A673 (cell line): ENCODE measurements around the gene RASL10B. TPM values are rescaled to one million over a fixed set of nuclear protein-coding genes. Genes with fewer than 3 reads are reported as not detected.

Source experiments
- BruUV-seq: library from RNA; stranded (reverse); fragments of 400-500 nt; replicated peaks from 2 replicates; lab custom pipeline; 2021; lab: Mats Ljungman, UMichigan
- CTCF ChIA-PET: fragments of 300-600 bp; sonication (Branson Sonifier 250); formaldehyde crosslinking; loops from one replicate; lab custom pipeline; 2022; ENCODE audit warnings: antibody characterized with exemption; lab: Charles Lee
- POLR2A ChIA-PET: fragments of 300-600 bp; sonication (Branson Sonifier 250); formaldehyde crosslinking; loops from one replicate; lab custom pipeline; 2022; ENCODE audit warnings: antibody characterized with exemption; ENCODE audit not compliant: low non-redundant PET; lab: Charles Lee
- DNase-seq: peaks from one replicate; pipeline ENCODE4 v3.0.0-alpha.2; 2015; ENCODE audit warnings: low spot score
- H3K27ac ChIP-seq: fragments of 200-600 bp; sonication (generic); 2 replicates; pipeline ENCODE4 v1.5.1; 2016; ENCODE audit warnings: mixed run types, low read depth, mild to moderate bottlenecking, mixed read lengths, antibody characterized with exemption, low read length; ENCODE audit not compliant: poor library complexity, severe bottlenecking
- H3K27me3 ChIP-seq: fragments of 200-600 bp; sonication (generic); replicated peaks from 2 replicates; pipeline ENCODE4 v1.6.1; 2017; ENCODE audit warnings: mixed run types, low read depth, mild to moderate bottlenecking, mixed read lengths, antibody characterized with exemption, low read length; ENCODE audit not compliant: insufficient read depth, poor library complexity
- H3K36me3 ChIP-seq: fragments of 200-600 bp; sonication (generic); 2 replicates; pipeline ENCODE4 v1.6.1; 2016; ENCODE audit warnings: mixed run types, mild to moderate bottlenecking, mixed read lengths, antibody characterized with exemption, low read length; ENCODE audit not compliant: insufficient read depth, poor library complexity, severe bottlenecking
- H3K4me1 ChIP-seq: fragments of 200-600 bp; sonication (generic); 2 replicates; pipeline ENCODE4 v1.6.1; 2017; ENCODE audit warnings: mixed run types, mild to moderate bottlenecking, mixed read lengths, antibody characterized with exemption, low read length; ENCODE audit not compliant: insufficient read depth, poor library complexity, severe bottlenecking
- H3K4me3 ChIP-seq: fragments of 200-600 bp; sonication (generic); 2 replicates; pipeline ENCODE4 v1.5.1; 2016; ENCODE audit warnings: low read depth, mixed run types, mild to moderate bottlenecking, mixed read lengths, low read length; ENCODE audit not compliant: poor library complexity, severe bottlenecking
- H3K9me3 ChIP-seq: fragments of 200-600 bp; sonication (generic); 2 replicates; pipeline ENCODE4 v1.6.1; 2016; ENCODE audit warnings: mixed run types, low read depth, mild to moderate bottlenecking, mixed read lengths, antibody characterized with exemption, low read length; ENCODE audit not compliant: poor library complexity, severe bottlenecking
- CTCF ChIP-seq: fragments of 300-800, 200-600 bp; sonication (generic); conservative IDR thresholded peaks from 2 replicates; pipeline ENCODE4 v1.5.1; 2017; ENCODE audit warnings: low read depth, mild to moderate bottlenecking, antibody characterized with exemption, low read length, moderate library complexity, mixed read lengths
- EZH2 ChIP-seq: fragments of 200-600 bp; sonication (generic); IDR thresholded peaks from 2 replicates; pipeline ENCODE4 v1.6.1; 2017; ENCODE audit warnings: borderline replicate concordance, low read depth, mild to moderate bottlenecking, mixed read lengths, antibody characterized with exemption, low read length; ENCODE audit not compliant: poor library complexity, severe bottlenecking
- intact Hi-C: fragments of 100-400 bp; cut with micrococcal nuclease; formaldehyde crosslinking; loops from one replicate; pipeline ENCODE4 v1.10.0; 2022; ENCODE audit not compliant: unreplicated experiment
- total RNA-seq: library from RNA; stranded (reverse); gene quantifications from 2 replicates; pipeline ENCODE4 v1.2.3, GENCODE V29; 2021

Gene RASL10B
- total RNA-seq, 1 experiment from 2014 or later: 15.9 TPM

DNA sequence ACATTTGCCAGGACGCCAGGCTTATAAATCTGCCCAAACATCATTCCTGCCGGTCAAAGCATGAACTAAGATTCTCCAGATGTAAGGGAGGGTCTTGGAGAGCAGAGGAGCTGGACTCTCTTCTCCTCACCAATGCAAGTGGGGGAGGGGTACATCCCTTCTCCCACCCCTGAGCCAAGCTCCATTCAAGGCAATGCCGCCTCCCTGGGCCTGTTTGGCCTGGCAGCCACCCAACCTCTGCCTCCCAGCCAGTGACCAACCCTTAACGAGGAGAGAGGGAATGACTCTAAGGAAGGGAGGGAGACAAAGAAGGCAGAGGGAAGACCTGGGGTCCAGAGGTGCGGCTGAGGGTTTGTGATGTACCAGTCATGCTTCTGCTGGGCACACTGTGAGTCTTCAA is 43.1 kb downstream of the RASL10B start:
- TF ChIP-seq EZH2 (no peak), CTCF (no peak)
- H3K36me3 ChIP-seq: no peaks in the 10 kb centered on the region
- POLR2A ChIA-PET: no interaction called here
- no TSS peak for BruUV-seq
- intact Hi-C loops: no loop called here
- H3K9me3 ChIP-seq: no peaks in the 10 kb centered on the region
- no peak overlapping the region for H3K27ac ChIP-seq
- no peak for DNase-seq
- CTCF ChIA-PET: interaction anchor here (0.5 kb wide), 1 partner anchor 159 kb away, joined by 3 read pairs; no protein-coding TSS in a partner anchor
- no peaks in the 10 kb centered on the region for H3K27me3 ChIP-seq
- H3K4me1 ChIP-seq: no peaks in the 10 kb centered on the region
- no peak overlapping the region for H3K4me3 ChIP-seq

DNA sequence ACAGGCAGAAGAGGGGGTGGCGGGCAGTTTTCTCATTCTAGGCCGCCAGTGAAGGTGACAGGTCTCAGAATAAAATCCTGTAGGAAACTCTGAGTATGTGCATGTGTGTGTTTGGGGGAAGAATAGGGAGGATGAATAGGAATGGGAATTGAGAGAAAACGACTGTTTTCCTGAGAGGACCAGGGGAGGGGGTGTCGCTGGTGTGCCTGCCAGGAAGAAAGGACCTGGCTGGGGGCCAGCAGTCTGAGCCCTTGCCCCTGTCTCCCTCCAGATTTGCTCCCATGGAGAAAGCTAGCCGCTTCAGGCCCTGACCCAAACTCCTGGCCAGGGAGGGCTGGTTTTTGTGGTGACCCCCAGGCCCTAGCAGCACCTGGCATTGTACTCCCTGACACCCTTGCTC is 43.6 kb downstream of the RASL10B start:
- POLR2A ChIA-PET: no interaction called here
- CTCF ChIA-PET: no interaction called here
- intact Hi-C loops: no loop called here
- H3K4me3 ChIP-seq: no peak overlapping the region
- TF ChIP-seq EZH2 (no peak), CTCF (no peak)
- H3K27ac ChIP-seq: no peak overlapping the region
- H3K36me3 ChIP-seq: no peaks in the 10 kb centered on the region
- H3K27me3 ChIP-seq: no peaks in the 10 kb centered on the region
- no TSS peak for BruUV-seq
- no peak for DNase-seq
- no peaks in the 10 kb centered on the region for H3K4me1 ChIP-seq
- H3K9me3 ChIP-seq: no peaks in the 10 kb centered on the region

GRCh38 chr17:35775583-35775982 is 44.1 kb downstream of the RASL10B start:
- DNase-seq: no peak
- CTCF ChIA-PET: no interaction called here
- POLR2A ChIA-PET: no interaction called here
- Histone ChIP-seq H3K36me3 (no peaks in the 10 kb centered on the region), H3K9me3 (no peaks in the 10 kb centered on the region), H3K27ac (no peak overlapping the region), H3K4me3 (no peak overlapping the region), H3K27me3 (no peaks in the 10 kb centered on the region), H3K4me1 (no peaks in the 10 kb centered on the region)
- BruUV-seq: no TSS peak
- intact Hi-C loops: no loop called here
- TF ChIP-seq CTCF (no peak), EZH2 (no peak)
